HEK293 (cell line): ENCODE data around the gene SLC25A47.
A peak's percentile ranks its signal among the peaks of the same experiment; 100 is the strongest.

ENCODE experiments used
- CTCF ChIA-PET: fragments of 350-600 bp; formaldehyde crosslinking; extraction: SDS; loops from one replicate; lab custom pipeline; 2021; ENCODE audit warnings: antibody characterized with exemption; lab: Yijun Ruan, JAX
- POLR2A ChIA-PET: fragments of 300-600 bp; formaldehyde crosslinking; extraction: SDS; loops from one replicate; lab custom pipeline; 2020; ENCODE audit warnings: antibody characterized with exemption, inconsistent platforms; lab: Yijun Ruan, JAX
- H3K27ac ChIP-seq: fragments of 200-500 bp; sonication (Bioruptor generic); 2 replicates; pipeline ENCODE4 v1.5.1; 2014; ENCODE audit warnings: low read depth, low read length, control low read depth, inconsistent platforms; ENCODE audit errors: extremely low read depth
- H3K36me3 ChIP-seq, 2 experiments: fragments of 200-500 bp in 1 of 2; sonication (Bioruptor generic) in 1 of 2; 1 replicate in 1 of 2; 2 replicates in 1 of 2; pipeline ENCODE4 v1.5.1; 2014 to 2017; ENCODE audit warnings: inconsistent platforms in 2 of 2, low read length in 2 of 2; ENCODE audit not compliant: control insufficient read depth in 2 of 2, insufficient read depth in 1 of 2
- H3K4me1 ChIP-seq: fragments of 200-500 bp; sonication (Bioruptor generic); 2 replicates; pipeline ENCODE4 v1.5.1; 2014; ENCODE audit warnings: mild to moderate bottlenecking, low read length, inconsistent platforms; ENCODE audit not compliant: control insufficient read depth, insufficient read depth
- H3K4me3 ChIP-seq: 2 replicates; pipeline ENCODE4 v1.5.1; 2011; ENCODE audit warnings: low read depth, mild to moderate bottlenecking, control low read depth, low read length, moderate library complexity
- H3K9me3 ChIP-seq: fragments of 200-500 bp; sonication (Bioruptor generic); 2 replicates; pipeline ENCODE4 v1.5.1; 2014; ENCODE audit warnings: low read depth, low read length, inconsistent platforms; ENCODE audit not compliant: control insufficient read depth, insufficient read depth
- EGR2 ChIP-seq: fragments of 450-650 bp; formaldehyde crosslinking; IDR thresholded peaks from 2 replicates; pipeline ENCODE4 v1.5.1; 2016; ENCODE audit warnings: low read depth, missing biosample characterization, missing genetic modification characterization
- GFI1B ChIP-seq: fragments of 450-650 bp; formaldehyde crosslinking; IDR thresholded peaks from 2 replicates; pipeline ENCODE4 v1.5.1; 2016; ENCODE audit warnings: missing biosample characterization, missing genetic modification characterization
- GLIS1 ChIP-seq: fragments of 450-650 bp; formaldehyde crosslinking; IDR thresholded peaks from 2 replicates; pipeline ENCODE4 v1.5.1; 2016; ENCODE audit warnings: missing biosample characterization, missing genetic modification characterization
- GLIS2 ChIP-seq: fragments of 450-650 bp; formaldehyde crosslinking; IDR thresholded peaks from 2 replicates; pipeline ENCODE4 v1.5.1; 2016; ENCODE audit warnings: missing biosample characterization, missing genetic modification characterization
- HOXC10 ChIP-seq: sonication (generic); formaldehyde crosslinking; IDR thresholded peaks from 2 replicates; pipeline ENCODE4 v1.8.1; 2023; ENCODE audit warnings: mild to moderate bottlenecking, missing genetic modification reagents
- KLF16 ChIP-seq: fragments of 450-650 bp; formaldehyde crosslinking; IDR thresholded peaks from 2 replicates; pipeline ENCODE4 v1.5.1; 2017; ENCODE audit warnings: missing biosample characterization, missing genetic modification characterization
- OSR2 ChIP-seq: fragments of 450-650 bp; formaldehyde crosslinking; IDR thresholded peaks from 2 replicates; pipeline ENCODE4 v1.5.1; 2016; ENCODE audit warnings: missing biosample characterization, missing genetic modification characterization
- PRDM1 ChIP-seq: fragments of 450-650 bp; formaldehyde crosslinking; IDR thresholded peaks from 2 replicates; pipeline ENCODE4; 2016; ENCODE audit warnings: missing biosample characterization, missing genetic modification characterization
- PRDM4 ChIP-seq: fragments of 450-650 bp; formaldehyde crosslinking; IDR thresholded peaks from 2 replicates; pipeline ENCODE4 v1.5.1; 2017; ENCODE audit warnings: missing biosample characterization, missing genetic modification characterization
- ZEB2 ChIP-seq: fragments of 450-650 bp; formaldehyde crosslinking; IDR thresholded peaks from 2 replicates; pipeline ENCODE4 v1.5.1; 2016; ENCODE audit warnings: missing biosample characterization, missing genetic modification characterization
- ZFHX2 ChIP-seq: fragments of 450-650 bp; formaldehyde crosslinking; conservative IDR thresholded peaks from 2 replicates; pipeline ENCODE4 v1.5.1; 2016; ENCODE audit warnings: missing biosample characterization, missing genetic modification characterization
- ZIC2 ChIP-seq: fragments of 450-650 bp; formaldehyde crosslinking; IDR thresholded peaks from 2 replicates; pipeline ENCODE4 v1.5.1; 2016; ENCODE audit warnings: missing biosample characterization, missing genetic modification characterization
- ZNF169 ChIP-seq: fragments of 450-650 bp; formaldehyde crosslinking; IDR thresholded peaks from 2 replicates; pipeline ENCODE4 v1.5.1; 2016; ENCODE audit warnings: missing biosample characterization, missing genetic modification characterization
- ZNF174 ChIP-seq: fragments of 450-650 bp; formaldehyde crosslinking; IDR thresholded peaks from 2 replicates; pipeline ENCODE4 v1.5.0; 2017; ENCODE audit warnings: missing biosample characterization, mild to moderate bottlenecking, missing genetic modification characterization
- ZNF341 ChIP-seq: fragments of 450-650 bp; formaldehyde crosslinking; IDR thresholded peaks from 2 replicates; pipeline ENCODE4; 2016; ENCODE audit warnings: low read depth, missing biosample characterization, missing genetic modification characterization
- ZNF354C ChIP-seq: fragments of 450-650 bp; formaldehyde crosslinking; IDR thresholded peaks from 2 replicates; pipeline ENCODE4 v1.5.1; 2016; ENCODE audit warnings: missing biosample characterization, missing genetic modification characterization, low read depth, borderline replicate concordance
- ZNF555 ChIP-seq: fragments of 450-650 bp; formaldehyde crosslinking; conservative IDR thresholded peaks from 2 replicates; pipeline ENCODE4 v1.5.1; 2017; ENCODE audit warnings: missing biosample characterization, mild to moderate bottlenecking, missing genetic modification characterization, inconsistent platforms
- ZNF571 ChIP-seq: fragments of 450-650 bp; formaldehyde crosslinking; IDR thresholded peaks from 2 replicates; pipeline ENCODE4 v1.5.0; 2017; ENCODE audit warnings: missing biosample characterization, missing genetic modification characterization
- ZNF624 ChIP-seq: fragments of 450-650 bp; formaldehyde crosslinking; IDR thresholded peaks from 2 replicates; pipeline ENCODE4 v1.5.1; 2017; ENCODE audit warnings: missing biosample characterization, missing genetic modification characterization
- ZNF658 ChIP-seq: fragments of 450-650 bp; formaldehyde crosslinking; IDR thresholded peaks from 2 replicates; pipeline ENCODE4; 2016; ENCODE audit warnings: missing biosample characterization, missing genetic modification characterization
- ZNF660 ChIP-seq: fragments of 450-650 bp; IDR thresholded peaks from 2 replicates; pipeline ENCODE4 v1.5.1; 2018; ENCODE audit warnings: missing biosample characterization, mild to moderate bottlenecking, missing genetic modification characterization
- ZNF747 ChIP-seq: fragments of 450-650 bp; formaldehyde crosslinking; IDR thresholded peaks from 2 replicates; pipeline ENCODE4 v1.5.1; 2016; ENCODE audit warnings: missing biosample characterization, missing genetic modification characterization
- ZNF791 ChIP-seq: fragments of 450-650 bp; formaldehyde crosslinking; IDR thresholded peaks from 2 replicates; pipeline ENCODE4 v1.5.1; 2016; ENCODE audit warnings: missing biosample characterization, missing genetic modification characterization

The SLC25A47 gene

GRCh38 chr14:100330007-100330344, 6.8 kb downstream of the SLC25A47 start:
- CTCF ChIA-PET, result no interaction called here
- TF ChIP-seq PRDM1 (tag by site-specific recombination), result no peak
- TF ChIP-seq ZNF747, result no peak
- no peak for TF ChIP-seq OSR2
- no peak for TF ChIP-seq PRDM4 (tag by site-specific recombination)
- no peak for TF ChIP-seq HOXC10 (CRISPR knock-in tag)
- TF ChIP-seq, all 188 proteins: peak for 0
- Histone ChIP-seq H3K27ac (no peak overlapping the region), H3K4me1 (no peaks in the 10 kb centered on the region), H3K9me3 (no peaks in the 10 kb centered on the region), H3K4me3 (no peak overlapping the region), H3K36me3 (peaks cover 0 to 11% of the 10 kb centered on the region in 2 experiments; a peak in 1 of 3 replicates)
- POLR2A ChIA-PET, result no interaction called here

GRCh38 chr14:100330388-100330931, 7.3 kb downstream of the SLC25A47 start:
- Histone ChIP-seq H3K4me3 (no peak overlapping the region), H3K27ac (no peak overlapping the region)
- TF ChIP-seq ZNF660 (tag by site-specific recombination) (no peak), GLIS1 (tag by site-specific recombination) (peak; percentile 80), GLIS2 (peak; percentile 31), ZNF174 (tag by site-specific recombination) (no peak), ZIC2 (tag by site-specific recombination) (peak; percentile 40; the same call in 1 of the 2 replicates), ZNF341 (tag by site-specific recombination) (peak; percentile 55; the same call in 1 of the 2 replicates), ZFHX2 (peak; percentile 69), EGR2 (tag by site-specific recombination) (peak; percentile 35; the same call in 1 of the 2 replicates)
- TF ChIP-seq, all 188 proteins: peak for 6
- CTCF ChIA-PET, result interaction anchor here (0.6 kb wide), 1 partner anchor 245 kb away, joined by 3 read pairs; no protein-coding TSS in a partner anchor
- H3K36me3 ChIP-seq, result peaks cover 0 to 13% of the 10 kb centered on the region in 2 experiments; a peak in 1 of 3 replicates
- H3K4me1 ChIP-seq, result no peaks in the 10 kb centered on the region
- no peaks in the 10 kb centered on the region for H3K9me3 ChIP-seq
- POLR2A ChIA-PET, result no interaction called here

GRCh38 chr14:100332071-100332639, 9.0 kb downstream of the SLC25A47 start:
- CTCF ChIA-PET, result no interaction called here
- TF ChIP-seq ZNF658 (tag by site-specific recombination) (no peak), ZNF555 (tag by site-specific recombination) (no peak), GFI1B (tag by site-specific recombination) (no peak), ZNF791 (no peak), ZNF354C (tag by site-specific recombination) (no peak), KLF16 (no peak), ZNF624 (tag by site-specific recombination) (no peak), ZNF169 (tag by site-specific recombination) (no peak), ZEB2 (tag by site-specific recombination) (no peak), ZNF571 (no peak)
- TF ChIP-seq, all 188 proteins: peak for 0
- Histone ChIP-seq H3K9me3 (no peaks in the 10 kb centered on the region), H3K4me1 (no peaks in the 10 kb centered on the region), H3K27ac (no peak overlapping the region), H3K4me3 (no peak overlapping the region), H3K36me3 (peaks cover 0 to 22% of the 10 kb centered on the region in 2 experiments; a peak in 2 of 3 replicates)
- POLR2A ChIA-PET, result interaction anchor here (0.6 kb wide), 1 partner anchor 412 kb away, joined by 4 read pairs; no protein-coding TSS in a partner anchor
